Natural killer cell (primary cell): ENCODE measurements around the gene CAMTA1. TPM values are rescaled to one million over a fixed set of nuclear protein-coding genes. Genes with fewer than 3 reads are reported as not detected.

Experiments used
- ATAC-seq, 3 donors: fragments of 150-1000 bp in 2 of 3; fragments of 200-7000 bp in 1 of 3; cut with Tn5 transposase; 1 replicate in 1 of 3; 2 replicates in 2 of 3; pipeline ENCODE4 v1.10.0; 2021; ENCODE audit warnings: mild to moderate bottlenecking in 2 of 3, moderate library complexity in 2 of 3
- DNase-seq, 2 donors: peaks; one replicate each; pipeline versions ENCODE4 v3.0.0 to v3.0.0-alpha.2; 2013 to 2021; ENCODE audit warnings: mixed read lengths in 1 of 2
- H3K27ac ChIP-seq: one replicate; pipeline ENCODE4 v1.5.1; 2013; ENCODE audit warnings: mild to moderate bottlenecking, low read length
- H3K27me3 ChIP-seq: one replicate; pipeline ENCODE4 v1.6.1; 2013; ENCODE audit warnings: low read length; ENCODE audit not compliant: control insufficient read depth, insufficient read depth
- H3K36me3 ChIP-seq: one replicate; pipeline ENCODE4 v1.6.1; 2013; ENCODE audit warnings: low read length; ENCODE audit not compliant: control insufficient read depth, insufficient read depth
- H3K4me1 ChIP-seq: one replicate; pipeline ENCODE4 v1.6.1; 2013; ENCODE audit warnings: low read length; ENCODE audit not compliant: control insufficient read depth, insufficient read depth
- H3K4me3 ChIP-seq: one replicate; pipeline ENCODE4 v1.5.1; 2013; ENCODE audit warnings: low read length
- H3K9me3 ChIP-seq: one replicate; pipeline ENCODE4 v1.6.1; 2013; ENCODE audit warnings: low read length; ENCODE audit not compliant: control insufficient read depth, insufficient read depth
- H3K27ac Mint-ChIP-seq, 2 donors: one replicate each; pipeline ENCODE4 v1.8.0; 2022; ENCODE audit warnings: mild to moderate bottlenecking in 2 of 2, mixed read lengths in 2 of 2, moderate library complexity in 1 of 2
- H3K27me3 Mint-ChIP-seq, 2 donors: one replicate each; pipeline ENCODE4 v1.8.0; 2022; ENCODE audit warnings: low read depth in 2 of 2, mixed read lengths in 2 of 2
- H3K36me3 Mint-ChIP-seq: one replicate; pipeline ENCODE4 v1.8.0; 2022; ENCODE audit warnings: mixed read lengths
- H3K4me1 Mint-ChIP-seq, 2 donors: one replicate each; pipeline ENCODE4 v1.8.0; 2022; ENCODE audit warnings: mixed read lengths in 2 of 2
- H3K4me3 Mint-ChIP-seq: one replicate; pipeline ENCODE4 v1.8.0; 2022; ENCODE audit warnings: mild to moderate bottlenecking, moderate library complexity, mixed read lengths
- H3K9me3 Mint-ChIP-seq, 2 donors: one replicate each; pipeline ENCODE4 v1.8.0; 2022; ENCODE audit warnings: mixed read lengths in 2 of 2
- CTCF ChIP-seq: fragments of 200-600 bp; IDR thresholded peaks from one replicate; pipeline ENCODE4 v1.8.0; 2022; ENCODE audit warnings: antibody characterized with exemption
- WGBS: methylation state at CpG from one replicate; pipeline ENCODE4 v1.1.7; 2013; ENCODE audit warnings: missing lambda C conversion rate; ENCODE audit not compliant: insufficient coverage; 5-methylcytosine and 5-hydroxymethylcytosine counted together
- intact Hi-C: fragments of 100-400 bp; cut with micrococcal nuclease; formaldehyde crosslinking; loops from one replicate; pipeline ENCODE4 v1.14.2; 2022
- total RNA-seq, 4 donors: library from RNA; stranded (reverse); fragments of 120-200 nt in 1 of 4; gene quantifications; one replicate each; pipeline versions ENCODE4 v1.2.3 to v1.2.4, GENCODE V29; 2013 to 2022

Gene CAMTA1
- total RNA-seq, 3 donors from 2014 or later (not counting 1 experiment from before 2014, with no cell fraction given), result 40.6 to 53.3 (median 44.9) TPM

GRCh38 chr1:7224081-7224534 is 438.9 kb downstream of the CAMTA1 start:
- no peaks in the 10 kb centered on the region for H3K36me3 Mint-ChIP-seq
- intact Hi-C loops, result no loop called here
- no peaks in the 10 kb centered on the region for H3K9me3 Mint-ChIP-seq

GRCh38 chr1:7224644-7225043 is 439.4 kb downstream of the CAMTA1 start:
- ATAC-seq, result no peak
- no peak for TF ChIP-seq CTCF
- Mint-ChIP-seq H3K27ac (no peak overlapping the region), H3K36me3 (no peaks in the 10 kb centered on the region), H3K27me3 (no peaks in the 10 kb centered on the region), H3K4me1 (no peaks in the 10 kb centered on the region), H3K9me3 (no peaks in the 10 kb centered on the region), H3K4me3 (no peak overlapping the region)
- H3K9me3 ChIP-seq, result no peaks in the 10 kb centered on the region
- 84% methylated on average over 13 of the region's 13 CpGs for WGBS
- intact Hi-C loops, result no loop called here
- no peaks in the 10 kb centered on the region for H3K4me1 ChIP-seq
- H3K4me3 ChIP-seq, result no peak overlapping the region
- H3K27me3 ChIP-seq, result no peaks in the 10 kb centered on the region
- no peak overlapping the region for H3K27ac ChIP-seq
- H3K36me3 ChIP-seq, result no peaks in the 10 kb centered on the region
- no peak for DNase-seq

More at GRCh38 chr1:7224081-7224534, 438.9 kb downstream of the CAMTA1 start:
- H3K4me1 Mint-ChIP-seq, result no peaks in the 10 kb centered on the region
- no peaks in the 10 kb centered on the region for H3K27me3 Mint-ChIP-seq
- Histone ChIP-seq H3K4me1 (no peaks in the 10 kb centered on the region), H3K9me3 (no peaks in the 10 kb centered on the region), H3K27me3 (no peaks in the 10 kb centered on the region), H3K4me3 (no peak overlapping the region), H3K36me3 (no peaks in the 10 kb centered on the region), H3K27ac (no peak overlapping the region)
- H3K4me3 Mint-ChIP-seq, result no peak overlapping the region
- 84% methylated on average over 10 of the region's 10 CpGs for WGBS
- ATAC-seq, result no peak
- H3K27ac Mint-ChIP-seq, result no peak overlapping the region
- DNase-seq, result no peak
- TF ChIP-seq CTCF, result no peak

GRCh38 chr1:7225711-7226505 is 440.7 kb downstream of the CAMTA1 start:
- no peaks in the 10 kb centered on the region for H3K4me1 Mint-ChIP-seq
- WGBS, result 76% methylated on average over 11 of the region's 11 CpGs
- no peaks in the 10 kb centered on the region for H3K27me3 Mint-ChIP-seq

More at GRCh38 chr1:7225711-7226505, 440.7 kb downstream of the CAMTA1 start:
- H3K36me3 Mint-ChIP-seq, result no peaks in the 10 kb centered on the region
- Histone ChIP-seq H3K9me3 (no peaks in the 10 kb centered on the region), H3K27me3 (no peaks in the 10 kb centered on the region), H3K27ac (no peak overlapping the region), H3K4me3 (no peak overlapping the region), H3K4me1 (no peaks in the 10 kb centered on the region), H3K36me3 (no peaks in the 10 kb centered on the region)
- no peak for ATAC-seq
- intact Hi-C loops, result no loop called here
- H3K9me3 Mint-ChIP-seq, result no peaks in the 10 kb centered on the region
- H3K27ac Mint-ChIP-seq, result no peak overlapping the region
- no peak for DNase-seq
- no peak overlapping the region for H3K4me3 Mint-ChIP-seq
- no peak for TF ChIP-seq CTCF
